22Rv1 (cell line): ENCODE measurements around the gene DOCK3.

ENCODE experiments used
- CTCF ChIP-seq: fragments of 450-650 bp; IDR thresholded peaks from 2 replicates; pipeline ENCODE4 v1.5.1; 2017; ENCODE audit warnings: mild to moderate bottlenecking
- ZFX ChIP-seq: fragments of 450-650 bp; IDR thresholded peaks from 2 replicates; pipeline ENCODE4 v1.6.1; 2017; ENCODE audit warnings: antibody characterized with exemption, borderline replicate concordance

- TF ChIP-seq CTCF (no peak), ZFX (no peak)
Measured at GRCh38 chr3:51275111-51275805, 600.5 kb downstream of the DOCK3 start.
